ENCODE data around the gene PNO1. TPM values are rescaled to one million over a fixed set of nuclear protein-coding genes. Genes with fewer than 3 reads are reported as not detected.

PNO1 gene
- total RNA-seq, 1 experiment from 2014 or later = 46.0 TPM

DNA sequence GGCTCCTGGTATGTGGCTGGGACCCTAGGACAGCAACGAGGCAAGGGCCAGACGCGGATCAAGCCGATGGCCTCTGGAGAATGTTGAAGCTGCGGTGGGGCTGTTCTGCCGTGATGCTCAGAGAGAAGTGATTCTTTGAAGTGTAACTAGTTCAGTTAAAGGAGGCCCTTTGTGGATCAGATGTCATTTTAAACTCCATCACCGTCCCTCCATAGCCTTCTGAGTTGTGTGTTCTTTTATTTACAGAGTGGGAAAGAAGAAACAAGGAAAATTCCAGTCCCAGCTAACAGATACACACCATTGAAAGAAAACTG lies 403 bp downstream of the PNO1 start:
- intact Hi-C loops (cut with micrococcal nuclease; ENCODE audit: unreplicated experiment) = no loop called here
- H3K4me1 ChIP-seq (ENCODE audit: insufficient read depth, low read length, poor library complexity, severe bottlenecking) = peaks cover 15% of the 10 kb centered on the region
- H3K9me3 ChIP-seq (ENCODE audit: low read depth, low read length, poor library complexity, severe bottlenecking) = no peaks in the 10 kb centered on the region
- peak overlapping the region; percentile 98 for H3K27ac ChIP-seq (ENCODE audit: low read depth, low read length, poor library complexity, severe bottlenecking)
- no TSS peak for BruUV-seq (replicated peaks)
- H3K27me3 ChIP-seq (replicated peaks; ENCODE audit: insufficient read depth, low read depth, low read length, poor library complexity) = no peaks in the 10 kb centered on the region
- DNase-seq (ENCODE audit: low spot score) = no peak
- TF ChIP-seq, protein P1, sequence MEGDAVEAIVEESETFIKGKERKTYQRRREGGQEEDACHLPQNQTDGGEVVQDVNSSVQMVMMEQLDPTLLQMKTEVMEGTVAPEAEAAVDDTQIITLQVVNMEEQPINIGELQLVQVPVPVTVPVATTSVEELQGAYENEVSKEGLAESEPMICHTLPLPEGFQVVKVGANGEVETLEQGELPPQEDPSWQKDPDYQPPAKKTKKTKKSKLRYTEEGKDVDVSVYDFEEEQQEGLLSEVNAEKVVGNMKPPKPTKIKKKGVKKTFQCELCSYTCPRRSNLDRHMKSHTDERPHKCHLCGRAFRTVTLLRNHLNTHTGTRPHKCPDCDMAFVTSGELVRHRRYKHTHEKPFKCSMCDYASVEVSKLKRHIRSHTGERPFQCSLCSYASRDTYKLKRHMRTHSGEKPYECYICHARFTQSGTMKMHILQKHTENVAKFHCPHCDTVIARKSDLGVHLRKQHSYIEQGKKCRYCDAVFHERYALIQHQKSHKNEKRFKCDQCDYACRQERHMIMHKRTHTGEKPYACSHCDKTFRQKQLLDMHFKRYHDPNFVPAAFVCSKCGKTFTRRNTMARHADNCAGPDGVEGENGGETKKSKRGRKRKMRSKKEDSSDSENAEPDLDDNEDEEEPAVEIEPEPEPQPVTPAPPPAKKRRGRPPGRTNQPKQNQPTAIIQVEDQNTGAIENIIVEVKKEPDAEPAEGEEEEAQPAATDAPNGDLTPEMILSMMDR (conservative IDR thresholded peaks at IDR 0.05; ENCODE audit: low read depth, low read length) = no peak
- no peak for TF ChIP-seq EZH2 (IDR thresholded peaks at IDR 0.05; ENCODE audit: borderline replicate concordance, low read depth, low read length, poor library complexity, severe bottlenecking)
- H3K36me3 ChIP-seq (ENCODE audit: insufficient read depth, low read length, poor library complexity, severe bottlenecking) = peaks cover 25% of the 10 kb centered on the region
- H3K4me3 ChIP-seq (ENCODE audit: low read depth, low read length, poor library complexity, severe bottlenecking) = peak overlapping the region; percentile 84
- POLR2A ChIA-PET (ENCODE audit: low non-redundant PET) = interaction anchor here (0.5 kb wide), 1 partner anchor 87 kb away, joined by 3 read pairs; no protein-coding TSS in a partner anchor
- CTCF ChIA-PET = no interaction called here

DNA sequence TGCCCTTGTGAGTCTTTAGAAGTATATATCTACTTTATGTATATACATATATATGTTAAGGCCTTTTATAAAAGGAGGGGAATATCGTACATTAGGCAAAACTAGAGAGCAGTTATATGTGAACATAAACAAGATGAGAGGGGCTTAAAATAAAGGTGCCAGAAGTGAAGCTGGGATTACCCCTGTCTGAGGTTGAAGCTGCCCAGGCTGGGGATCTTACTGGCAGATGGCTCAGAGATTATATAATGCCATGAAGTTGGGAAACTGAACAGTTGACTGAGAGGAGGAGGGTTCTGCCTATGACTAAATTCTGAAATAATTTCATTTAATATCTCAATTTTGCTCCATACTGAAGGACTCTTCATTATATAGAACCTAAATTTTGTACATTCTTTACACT lies 6.0 kb downstream of the PNO1 start:
- H3K27me3 ChIP-seq (replicated peaks; ENCODE audit: insufficient read depth, low read depth, low read length, poor library complexity) = no peaks in the 10 kb centered on the region
- intact Hi-C loops (cut with micrococcal nuclease; ENCODE audit: unreplicated experiment) = no loop called here
- H3K36me3 ChIP-seq (ENCODE audit: insufficient read depth, low read length, poor library complexity, severe bottlenecking) = peaks cover 52% of the 10 kb centered on the region
- H3K27ac ChIP-seq (ENCODE audit: low read depth, low read length, poor library complexity, severe bottlenecking) = no peak overlapping the region
- TF ChIP-seq EZH2 (IDR thresholded peaks at IDR 0.05; ENCODE audit: borderline replicate concordance, low read depth, low read length, poor library complexity, severe bottlenecking) = no peak
- TF ChIP-seq, protein P1 (conservative IDR thresholded peaks at IDR 0.05; ENCODE audit: low read depth, low read length) = no peak
- ChIA-PET POLR2A (ENCODE audit: low non-redundant PET) (no interaction called here), CTCF (no interaction called here)
- no peaks in the 10 kb centered on the region for H3K9me3 ChIP-seq (ENCODE audit: low read depth, low read length, poor library complexity, severe bottlenecking)
- no peak overlapping the region for H3K4me3 ChIP-seq (ENCODE audit: low read depth, low read length, poor library complexity, severe bottlenecking)
- DNase-seq (ENCODE audit: low spot score) = no peak
- peaks cover 6% of the 10 kb centered on the region for H3K4me1 ChIP-seq (ENCODE audit: insufficient read depth, low read length, poor library complexity, severe bottlenecking)
- no TSS peak for BruUV-seq (replicated peaks)

DNA sequence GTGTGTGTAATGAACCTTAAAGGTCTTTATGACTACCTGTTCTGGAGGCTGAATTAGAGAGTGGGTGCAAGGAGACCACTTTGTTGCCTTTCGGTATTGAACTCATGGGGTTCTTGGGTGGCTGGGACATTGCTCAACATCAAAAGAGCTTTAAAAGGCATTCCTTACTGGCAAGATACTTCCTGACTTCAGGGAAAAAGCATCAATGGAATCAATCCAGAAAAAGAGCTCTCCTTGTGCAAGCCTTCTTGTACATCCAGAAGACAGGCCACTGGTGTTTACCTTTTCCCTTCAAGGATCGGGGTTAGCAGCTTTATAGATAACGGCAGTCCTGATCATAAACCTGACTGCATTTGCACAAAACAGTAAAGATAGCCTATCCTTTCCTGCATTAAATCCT lies 9.5 kb downstream of the PNO1 start:
- Histone ChIP-seq H3K9me3 (ENCODE audit: low read depth, low read length, poor library complexity, severe bottlenecking) (no peaks in the 10 kb centered on the region), H3K27me3 (replicated peaks; ENCODE audit: insufficient read depth, low read depth, low read length, poor library complexity) (no peaks in the 10 kb centered on the region), H3K4me3 (ENCODE audit: low read depth, low read length, poor library complexity, severe bottlenecking) (no peak overlapping the region), H3K27ac (ENCODE audit: low read depth, low read length, poor library complexity, severe bottlenecking) (no peak overlapping the region), H3K36me3 (ENCODE audit: insufficient read depth, low read length, poor library complexity, severe bottlenecking) (peaks cover 36% of the 10 kb centered on the region), H3K4me1 (ENCODE audit: insufficient read depth, low read length, poor library complexity, severe bottlenecking) (no peaks in the 10 kb centered on the region)
- ChIA-PET CTCF (no interaction called here), POLR2A (ENCODE audit: low non-redundant PET) (no interaction called here)
- TF ChIP-seq, protein P1 (conservative IDR thresholded peaks at IDR 0.05; ENCODE audit: low read depth, low read length) = no peak
- no peak for TF ChIP-seq EZH2 (IDR thresholded peaks at IDR 0.05; ENCODE audit: borderline replicate concordance, low read depth, low read length, poor library complexity, severe bottlenecking)
- intact Hi-C loops (cut with micrococcal nuclease; ENCODE audit: unreplicated experiment) = no loop called here
- BruUV-seq (replicated peaks) = no TSS peak
- DNase-seq (ENCODE audit: low spot score) = no peak

Measured in A673 (cell line).